ENCODE measurements around the gene ZBTB12. TPM values are rescaled to one million over a fixed set of nuclear protein-coding genes. Genes with fewer than 3 reads are reported as not detected.

The ZBTB12 gene
- total and polyA plus RNA-seq, 10 of the 15 experiments (the other 5 are each of a cell fraction or from before 2014, with no cell fraction given), result 0.81 to 4.5 (median 1.7) TPM; not detected in 4

- TF ChIP-seq ZNF687 (IDR thresholded peaks at IDR 0.05), result no peak
- no peak for TF ChIP-seq EED (IDR thresholded peaks at IDR 0.05; ENCODE audit: low read depth)
- TF ChIP-seq MEF2B (IDR thresholded peaks at IDR 0.05; ENCODE audit: partially characterized antibody, poor library complexity, severe bottlenecking), result no peak
- no peak for TF ChIP-seq BMI1 (IDR thresholded peaks at IDR 0.05; ENCODE audit: borderline replicate concordance)
- TF ChIP-seq IKZF1 (conservative IDR thresholded peaks at IDR 0.05), result no peak
- no peak for TF ChIP-seq ELK1 (IDR thresholded peaks at IDR 0.05; ENCODE audit: low read depth, low read length)
- no peak for TF ChIP-seq BCL3 (IDR thresholded peaks at IDR 0.05; ENCODE audit: borderline replicate concordance, insufficient read depth, low read depth, low read length, poor library complexity, severe bottlenecking)
- TF ChIP-seq SIX5 (IDR thresholded peaks at IDR 0.05; ENCODE audit: low read depth, low read length, severe bottlenecking), result no peak
- no peak for TF ChIP-seq JUND (IDR thresholded peaks at IDR 0.05; ENCODE audit: low read depth, low read length)
- TF ChIP-seq ZZZ3 (IDR thresholded peaks at IDR 0.05; ENCODE audit: control insufficient read depth, insufficient read length, low read depth), result no peak
- TF ChIP-seq REST (IDR thresholded peaks at IDR 0.05; ENCODE audit: low read depth, low read length), result no peak
- no peak for TF ChIP-seq MAX (IDR thresholded peaks at IDR 0.05; ENCODE audit: low read depth, low read length)
Measured at GRCh38 chr6:31892821-31893220, 9.1 kb downstream of the ZBTB12 start (continued).

All from GM12878 (cell line).